Activated CD4-positive, CD25-positive, alpha-beta regulatory T cell treated with anti-CD3 and anti-CD28 coated beads, Interleukin-2, amount 50 U/mL, for 72 hours (primary cell): ENCODE measurements around the gene EML1.

ENCODE experiments used
- DNase-seq: peaks from one replicate; pipeline ENCODE4 v3.0.0; 2021

EML1 gene

GRCh38 chr14:99831903-99832685 lies 38.9 kb downstream of the EML1 start:
- no peak for DNase-seq

DNA sequence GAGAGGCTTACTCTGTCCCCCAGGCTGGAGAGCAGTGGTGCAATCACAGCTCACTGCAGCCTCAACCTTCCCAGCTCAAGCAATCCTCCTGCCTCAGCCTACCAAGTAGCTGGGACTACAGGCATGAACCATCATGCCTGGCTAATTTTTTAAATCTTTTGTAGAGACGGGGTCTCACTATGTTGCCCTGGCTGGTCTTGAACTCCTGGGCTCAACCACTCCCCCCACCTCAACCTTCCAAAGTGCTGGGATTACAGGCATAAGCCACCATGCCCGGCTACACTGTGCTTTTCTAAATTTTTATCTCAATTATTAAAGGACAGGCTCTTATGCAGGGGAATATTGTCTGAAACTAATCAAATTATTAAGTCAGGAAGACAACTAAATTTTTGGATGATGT lies 44.6 kb downstream of the EML1 start:
- DNase-seq: no peak

DNA sequence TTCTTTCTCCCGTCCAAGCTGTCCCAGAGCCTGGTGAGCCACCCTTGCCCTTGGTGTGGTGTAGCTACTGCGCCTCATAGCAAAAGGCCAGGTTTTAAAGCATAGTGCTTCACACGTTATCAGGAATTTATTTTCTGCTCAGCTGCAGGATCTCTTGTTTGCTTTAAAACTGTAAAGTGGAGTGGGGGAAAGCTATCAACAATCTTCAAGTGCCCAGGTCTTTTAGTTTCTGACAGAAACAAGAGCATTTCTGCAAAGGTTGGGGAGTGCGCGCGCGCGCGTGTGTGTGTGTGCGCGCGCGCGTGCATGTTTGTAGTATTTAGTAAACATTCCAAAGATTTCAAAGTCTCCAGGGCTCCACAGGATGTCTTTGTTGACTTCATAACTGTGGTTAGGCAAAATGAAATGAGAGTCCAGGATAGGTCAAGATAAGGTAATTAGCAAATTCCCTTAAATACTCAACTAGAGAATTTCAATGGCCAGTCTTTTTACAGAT lies 45.5 kb downstream of the EML1 start:
- no peak for DNase-seq

- DNase-seq: no peak
Observed at GRCh38 chr14:99839696-99840095, 46.5 kb downstream of the EML1 start.

DNA sequence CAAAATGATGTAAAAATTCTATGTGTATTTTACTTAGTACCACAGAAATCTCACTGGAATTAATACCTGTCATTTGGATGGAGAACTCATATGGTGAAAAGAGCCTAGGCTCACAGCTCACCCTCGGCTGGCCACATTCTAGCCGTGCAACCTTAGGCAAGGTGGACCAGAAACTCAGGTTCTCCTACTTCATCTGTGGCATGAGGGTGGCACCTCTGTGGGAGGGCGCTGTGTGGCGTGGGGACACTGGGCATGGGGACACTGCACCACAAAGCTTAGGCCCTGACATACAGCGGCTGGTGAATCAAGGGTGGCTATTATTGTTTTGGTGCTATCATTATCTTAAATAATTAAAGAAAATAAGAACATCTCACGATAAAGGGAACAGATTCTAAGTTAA lies 47.1 kb downstream of the EML1 start:
- DNase-seq: no peak

DNA sequence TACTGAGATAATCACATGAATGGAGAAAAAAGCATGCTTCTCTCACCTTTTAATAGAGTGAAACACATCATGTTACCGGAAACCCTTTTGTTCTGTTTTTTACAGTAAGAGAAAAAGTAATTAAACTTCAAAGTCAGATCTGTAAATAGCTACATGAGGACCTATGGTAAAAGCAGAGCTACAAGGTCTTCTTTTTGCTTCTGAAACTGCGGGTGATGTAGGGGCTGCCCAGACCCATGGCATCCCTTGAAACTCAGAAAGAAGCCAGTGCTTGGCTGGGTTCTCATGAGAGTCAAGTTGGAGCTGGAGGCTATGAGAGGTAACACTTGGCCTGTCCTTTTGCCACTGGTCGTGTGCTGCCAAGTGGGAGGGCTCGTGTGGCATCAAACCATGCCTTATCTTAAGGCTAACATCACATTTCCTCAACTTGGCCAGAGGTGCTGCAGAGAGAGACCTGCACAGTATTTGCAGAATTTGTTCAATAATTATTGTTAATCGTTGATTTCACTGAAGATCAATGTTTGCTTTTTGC lies 47.6 kb downstream of the EML1 start:
- DNase-seq: no peak

- no peak for DNase-seq
Observed at GRCh38 chr14:99841436-99842071, 48.3 kb downstream of the EML1 start.

- DNase-seq: no peak
Observed at GRCh38 chr14:99842141-99842540, 48.9 kb downstream of the EML1 start.

- DNase-seq: no peak
Observed at GRCh38 chr14:99846808-99847207, 53.6 kb downstream of the EML1 start.

DNA sequence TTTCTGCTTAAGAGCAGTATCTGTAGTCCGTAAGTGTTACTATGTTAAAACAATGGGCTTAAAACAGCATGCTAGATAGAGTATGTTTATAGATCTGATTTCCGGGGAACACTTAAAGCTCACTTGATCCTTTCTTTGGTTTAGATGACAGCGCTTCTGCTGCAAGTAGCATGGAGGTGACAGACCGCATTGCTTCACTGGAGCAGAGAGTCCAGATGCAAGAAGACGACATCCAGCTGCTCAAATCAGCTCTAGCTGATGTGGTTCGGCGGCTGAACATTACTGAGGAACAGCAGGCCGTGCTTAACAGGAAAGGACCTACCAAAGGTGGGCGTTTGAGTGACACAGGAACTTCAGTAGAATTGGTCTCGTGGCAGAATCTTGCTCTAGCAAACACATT lies 57.5 kb downstream of the EML1 start:
- no peak for DNase-seq

- DNase-seq: no peak
Observed at GRCh38 chr14:99852578-99852977, 59.4 kb downstream of the EML1 start.

DNA sequence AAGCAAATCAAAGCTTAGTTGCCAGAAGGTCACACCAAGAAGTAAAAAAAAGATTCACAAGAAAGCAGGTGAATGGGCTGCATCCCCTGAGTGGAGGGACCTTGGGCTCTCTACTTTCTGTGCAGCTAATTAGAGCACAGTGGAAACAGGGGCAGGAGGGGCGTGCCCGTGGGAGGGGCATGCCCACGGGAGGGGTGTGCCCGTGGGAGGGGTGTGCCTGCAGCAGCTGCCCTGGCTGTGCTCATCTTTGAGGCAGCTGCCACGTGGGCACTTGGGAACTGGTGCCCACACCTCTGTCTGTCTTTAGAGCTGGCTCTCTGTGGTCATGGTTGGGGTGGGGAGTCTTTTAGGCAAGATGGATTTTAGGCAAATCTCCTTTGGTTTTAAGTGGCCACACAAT lies 60.0 kb downstream of the EML1 start:
- DNase-seq: no peak

- DNase-seq: no peak
Observed at GRCh38 chr14:99854831-99855230, 61.6 kb downstream of the EML1 start.

- no peak for DNase-seq
Observed at GRCh38 chr14:99855271-99855670, 62.1 kb downstream of the EML1 start.

DNA sequence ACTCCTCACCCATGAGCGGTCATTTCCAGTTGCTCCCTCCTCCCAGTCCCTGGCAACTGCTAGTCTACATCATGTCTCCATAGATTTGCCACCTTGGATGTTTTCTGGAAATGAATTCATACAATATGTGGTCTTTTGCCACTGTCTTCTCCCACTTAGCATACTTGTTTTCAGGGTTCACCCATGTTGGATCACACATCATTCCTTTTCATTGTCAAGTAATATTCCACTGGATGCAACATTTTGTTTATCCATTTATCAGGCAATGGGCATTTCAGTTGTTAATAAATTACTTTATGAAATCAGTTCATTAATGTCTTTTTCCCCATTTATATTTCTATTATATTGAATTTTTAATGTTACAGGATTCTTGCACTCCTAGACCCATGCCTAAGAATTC lies 64.3 kb downstream of the EML1 start:
- no peak for DNase-seq

- DNase-seq: no peak
Observed at GRCh38 chr14:99860219-99860618, 67.0 kb downstream of the EML1 start.

DNA sequence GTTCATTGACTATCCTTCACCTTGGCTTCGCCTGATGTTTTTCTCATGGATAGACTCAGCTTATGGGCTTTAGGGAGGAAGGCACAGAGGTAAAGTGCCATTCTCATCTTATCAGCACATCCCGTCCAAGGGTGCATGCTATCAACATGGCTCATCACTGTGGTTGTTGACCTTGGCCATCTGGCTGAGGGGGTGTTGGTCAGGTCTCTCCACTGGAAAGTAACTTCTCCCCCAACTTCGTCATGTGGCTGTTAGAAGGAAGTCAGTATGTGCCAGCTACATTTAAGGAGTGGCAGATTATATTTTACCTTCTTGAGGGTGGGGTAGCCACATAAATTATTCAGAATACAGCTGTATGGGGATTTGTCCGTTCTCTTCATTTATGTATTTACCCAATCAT lies 68.9 kb downstream of the EML1 start:
- DNase-seq: no peak

DNA sequence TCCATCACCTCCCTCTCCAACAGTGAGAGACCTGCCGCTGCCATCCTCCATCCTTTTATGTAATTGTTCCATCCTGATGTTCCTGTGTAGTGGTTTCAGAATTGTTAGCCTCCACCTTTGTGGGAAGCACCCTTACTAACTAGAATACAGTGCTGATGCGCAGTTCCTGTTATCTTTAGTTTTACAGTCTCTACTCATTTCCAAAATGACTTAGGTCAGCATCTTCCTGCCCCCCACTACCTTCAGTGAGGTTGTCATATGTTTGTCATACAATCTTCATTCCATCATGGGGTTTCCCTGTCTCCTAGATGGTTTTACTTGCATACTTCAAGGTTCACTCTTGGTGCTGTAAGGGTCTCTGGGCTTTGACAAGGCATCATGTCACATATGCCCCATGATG lies 69.8 kb downstream of the EML1 start:
- no peak for DNase-seq

DNA sequence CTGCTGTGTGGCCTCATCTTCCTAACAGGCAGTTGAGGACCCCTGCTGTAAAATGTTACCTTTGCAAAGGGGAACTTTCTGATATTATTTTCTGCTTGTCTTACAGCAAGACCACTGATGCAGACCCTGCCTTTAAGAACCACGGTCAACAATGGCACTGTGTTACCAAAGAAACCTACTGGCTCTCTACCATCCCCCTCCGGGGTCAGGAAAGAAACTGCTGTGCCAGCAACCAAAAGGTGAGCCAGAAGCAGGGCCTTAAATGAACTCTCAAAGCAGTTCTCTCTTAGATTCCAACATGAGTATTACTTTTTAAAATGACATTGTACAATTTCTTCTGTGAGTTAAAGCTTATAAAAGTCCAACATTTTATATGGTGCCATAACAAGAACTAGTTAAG lies 72.2 kb downstream of the EML1 start:
- no peak for DNase-seq

- DNase-seq: no peak
Observed at GRCh38 chr14:99870617-99871016, 77.4 kb downstream of the EML1 start.

- DNase-seq: no peak
Observed at GRCh38 chr14:99871771-99872170, 78.6 kb downstream of the EML1 start.

DNA sequence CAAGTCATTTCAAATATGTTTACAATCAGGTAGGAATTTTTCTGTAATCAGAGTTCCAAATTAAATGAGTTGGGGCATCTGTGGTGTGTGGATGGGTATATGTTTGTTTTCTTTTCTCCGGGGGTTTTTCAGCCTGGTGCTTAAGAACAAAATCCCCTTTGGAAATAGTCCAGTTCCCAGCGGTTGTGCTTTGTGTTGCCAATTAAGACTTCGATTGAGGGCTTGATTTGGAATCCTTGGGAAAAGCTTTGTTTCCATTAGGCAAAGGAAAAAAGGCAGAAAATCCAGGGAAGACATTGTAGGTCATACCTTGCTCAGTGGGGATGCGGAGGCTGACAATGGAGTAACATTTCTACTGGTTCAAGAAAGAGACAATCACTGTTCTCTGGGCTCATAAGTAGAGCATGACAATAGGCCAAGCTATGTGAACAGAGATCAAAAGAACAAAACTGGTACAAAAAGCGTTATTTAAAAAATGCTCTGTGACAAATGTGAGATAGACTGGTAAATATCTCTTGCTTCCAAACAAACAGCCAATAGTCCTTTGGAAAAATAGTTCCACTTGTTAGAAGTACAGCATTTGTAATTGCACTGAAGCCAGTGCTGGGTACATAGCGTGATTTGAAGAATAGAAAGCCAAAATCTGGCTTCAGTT lies 79.7 kb downstream of the EML1 start:
- DNase-seq: no peak

- DNase-seq: no peak
Observed at GRCh38 chr14:99873653-99874052, 80.4 kb downstream of the EML1 start.

DNA sequence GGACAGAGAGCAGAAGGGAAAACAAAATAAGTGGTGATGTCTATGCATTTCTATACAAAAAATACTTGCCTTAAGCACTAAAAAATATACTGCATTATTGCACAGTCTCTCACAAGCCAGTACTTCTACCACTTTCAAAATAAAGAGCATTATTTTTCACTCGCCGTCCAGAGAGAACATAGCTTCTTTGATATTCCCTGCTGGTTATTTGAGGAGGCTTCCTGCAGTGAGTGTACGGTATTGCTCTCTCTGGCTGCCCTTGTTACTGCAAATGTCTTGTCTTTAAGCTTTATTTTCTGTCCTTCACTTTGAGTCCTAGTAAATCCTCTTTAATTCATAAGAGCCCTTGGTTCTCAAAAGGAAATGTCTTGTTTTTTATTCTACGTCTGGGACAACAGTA lies 81.1 kb downstream of the EML1 start:
- DNase-seq: no peak
